NT2/D1 (cell line): Measurements from ENCODE around the gene CAPRIN2.

Source experiments
- DNase-seq: peaks from one replicate; pipeline ENCODE4 v3.0.0-alpha.2; 2011; ENCODE audit warnings: low read depth, low spot score
- H3K27me3 ChIP-seq: 2 replicates; pipeline ENCODE4 v1.6.0; 2011; ENCODE audit warnings: mild to moderate bottlenecking; ENCODE audit not compliant: insufficient read length, insufficient read depth
- H3K36me3 ChIP-seq: 2 replicates; pipeline ENCODE4 v1.6.1; 2011; ENCODE audit warnings: mild to moderate bottlenecking, low read length, mixed read lengths; ENCODE audit not compliant: insufficient read depth, insufficient read length
- H3K4me1 ChIP-seq: 2 replicates; pipeline ENCODE4 v1.5.1; 2011; ENCODE audit not compliant: insufficient read depth, insufficient read length
- H3K4me3 ChIP-seq: 2 replicates; pipeline ENCODE4 v1.5.1; 2011; ENCODE audit warnings: low read depth; ENCODE audit not compliant: insufficient read length
- H3K9ac ChIP-seq: 2 replicates; pipeline ENCODE4 v1.6.0; 2011; ENCODE audit warnings: low read depth; ENCODE audit not compliant: insufficient read length
- H3K9me3 ChIP-seq: 2 replicates; pipeline ENCODE4 v1.5.1; 2011; ENCODE audit warnings: mild to moderate bottlenecking, low read length; ENCODE audit not compliant: insufficient read depth
- SUZ12 ChIP-seq: IDR thresholded peaks from 2 replicates; pipeline ENCODE4 v1.6.1; 2011; ENCODE audit not compliant: insufficient read length, insufficient read depth; ENCODE audit errors: extremely low read depth
- YY1 ChIP-seq: IDR thresholded peaks from 2 replicates; pipeline ENCODE4 v1.6.1; 2011; ENCODE audit not compliant: insufficient read length, insufficient read depth
- ZNF274 ChIP-seq: IDR thresholded peaks from 2 replicates; pipeline ENCODE4 v1.6.1; 2011; ENCODE audit warnings: mild to moderate bottlenecking, low read depth, low read length

CAPRIN2 gene

DNA sequence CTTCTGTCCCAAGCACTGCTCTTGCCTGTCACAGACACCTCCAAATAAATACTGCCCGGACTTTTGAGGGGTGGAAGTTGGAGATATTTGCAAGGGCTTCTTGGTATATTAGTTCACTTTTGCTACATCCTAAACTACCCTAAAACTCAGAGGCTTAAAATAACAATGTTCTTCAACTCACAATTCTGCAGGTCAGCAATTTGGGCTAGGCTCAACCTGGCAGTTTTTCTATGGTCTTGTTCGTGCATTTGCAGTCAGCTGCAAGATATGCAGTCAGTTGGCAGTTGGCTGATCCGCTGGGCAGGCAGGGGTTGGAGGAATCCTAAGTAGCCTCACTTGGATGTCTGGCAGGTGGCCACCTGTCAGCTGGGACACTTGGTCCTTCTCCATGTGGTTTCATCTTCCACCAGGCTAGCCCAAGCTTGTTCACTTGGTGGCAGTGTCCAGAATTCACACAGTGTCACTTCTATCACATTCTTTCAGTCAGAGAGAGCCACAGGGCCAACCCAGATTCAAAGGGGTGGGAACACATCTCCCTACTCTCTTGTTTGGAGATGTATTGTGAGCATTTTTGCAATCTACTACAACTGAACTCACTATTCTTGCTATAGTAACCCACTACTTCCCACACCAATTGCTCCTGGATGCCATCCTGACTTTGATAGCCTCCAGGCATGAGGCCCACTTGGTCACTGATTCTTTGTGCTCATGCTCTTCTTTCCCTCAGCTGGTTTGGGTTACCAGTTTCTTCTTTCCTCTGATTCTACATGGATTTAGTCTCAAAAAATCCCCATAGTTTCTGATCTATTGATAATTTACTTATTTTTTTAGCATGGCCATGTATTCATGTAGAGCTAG lies 27.8 kb upstream of the CAPRIN2 start:
- H3K36me3 ChIP-seq, result no peaks in the 10 kb centered on the region
- no peak overlapping the region for H3K4me3 ChIP-seq
- no peak for DNase-seq
- no peaks in the 10 kb centered on the region for H3K4me1 ChIP-seq
- H3K27me3 ChIP-seq, result no peaks in the 10 kb centered on the region
- H3K9ac ChIP-seq, result no peak overlapping the region
- H3K9me3 ChIP-seq, result peaks cover 80% of the 10 kb centered on the region
- TF ChIP-seq ZNF274, result no peak
- TF ChIP-seq YY1, result no peak
- no peak for TF ChIP-seq SUZ12

DNA sequence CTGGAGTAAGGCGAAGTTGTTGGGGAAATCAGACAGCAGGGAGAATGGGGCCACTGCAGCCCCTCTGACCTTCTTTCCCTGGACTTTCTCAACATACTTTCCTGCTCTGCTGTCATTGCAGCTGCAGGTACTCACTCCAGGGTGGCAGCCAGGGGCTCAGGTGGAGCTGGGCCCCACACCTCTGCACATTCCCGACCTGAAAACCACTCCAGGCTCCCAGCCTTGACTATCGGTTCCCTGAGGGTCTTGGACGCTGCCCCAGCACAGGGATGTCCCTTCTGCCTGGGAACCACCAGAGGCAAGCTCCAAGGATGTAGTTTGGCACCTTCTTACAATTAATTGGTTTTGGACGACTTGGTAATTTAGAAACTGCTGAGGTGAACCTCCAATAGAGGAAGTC lies 24.8 kb upstream of the CAPRIN2 start:
- TF ChIP-seq SUZ12 (no peak), ZNF274 (no peak), YY1 (no peak)
- no peaks in the 10 kb centered on the region for H3K36me3 ChIP-seq
- no peaks in the 10 kb centered on the region for H3K27me3 ChIP-seq
- H3K4me3 ChIP-seq, result no peak overlapping the region
- H3K9me3 ChIP-seq, result peaks cover 84% of the 10 kb centered on the region
- DNase-seq, result no peak
- no peak overlapping the region for H3K9ac ChIP-seq
- no peaks in the 10 kb centered on the region for H3K4me1 ChIP-seq

DNA sequence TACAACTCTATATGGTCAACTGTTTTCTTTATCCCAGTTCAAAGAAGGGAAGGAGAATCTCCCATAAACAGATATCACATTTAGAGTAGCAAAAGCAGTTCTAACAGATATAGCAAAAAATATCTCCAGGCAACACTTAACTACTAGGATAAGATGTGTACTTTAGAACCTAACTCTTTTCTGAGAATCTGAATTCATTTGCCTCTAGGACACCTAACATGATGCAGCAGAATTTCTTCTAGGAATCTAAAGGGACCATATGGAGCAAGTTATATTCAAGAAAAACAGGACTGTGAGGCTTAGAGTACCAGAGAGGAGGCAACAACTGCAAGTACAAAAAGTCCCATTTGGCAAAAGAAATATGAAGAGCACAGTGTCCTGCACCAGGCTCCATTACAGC lies 24.4 kb upstream of the CAPRIN2 start:
- no peak for DNase-seq
- H3K27me3 ChIP-seq, result no peaks in the 10 kb centered on the region
- H3K9me3 ChIP-seq, result peaks cover 84% of the 10 kb centered on the region
- H3K9ac ChIP-seq, result no peak overlapping the region
- H3K4me3 ChIP-seq, result no peak overlapping the region
- no peaks in the 10 kb centered on the region for H3K4me1 ChIP-seq
- TF ChIP-seq SUZ12 (no peak), ZNF274 (no peak), YY1 (no peak)
- H3K36me3 ChIP-seq, result no peaks in the 10 kb centered on the region

DNA sequence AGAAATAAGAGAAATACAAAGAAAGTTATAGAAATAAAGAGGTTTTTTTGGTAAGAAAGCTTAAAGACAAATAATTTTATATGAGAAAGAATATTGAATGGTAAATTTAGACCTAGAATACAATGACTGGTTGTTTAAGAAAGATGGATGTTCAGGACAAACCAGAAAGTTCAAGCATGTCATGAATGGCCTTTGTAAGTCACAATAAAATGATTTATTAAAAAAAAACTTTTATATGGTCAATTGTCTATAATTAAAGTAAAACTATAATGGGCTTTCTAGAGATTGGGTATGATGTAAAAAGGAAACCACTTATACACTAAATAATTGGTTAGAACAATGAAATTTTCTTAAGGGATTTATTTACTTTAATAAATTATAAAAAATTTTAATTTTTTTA lies 19.8 kb upstream of the CAPRIN2 start:
- no peaks in the 10 kb centered on the region for H3K27me3 ChIP-seq
- H3K9ac ChIP-seq, result no peak overlapping the region
- DNase-seq, result no peak
- H3K4me1 ChIP-seq, result no peaks in the 10 kb centered on the region
- H3K4me3 ChIP-seq, result no peak overlapping the region
- H3K9me3 ChIP-seq, result peaks cover 78% of the 10 kb centered on the region
- no peaks in the 10 kb centered on the region for H3K36me3 ChIP-seq
- no peak for TF ChIP-seq SUZ12
- no peak for TF ChIP-seq YY1
- TF ChIP-seq ZNF274, result no peak

DNA sequence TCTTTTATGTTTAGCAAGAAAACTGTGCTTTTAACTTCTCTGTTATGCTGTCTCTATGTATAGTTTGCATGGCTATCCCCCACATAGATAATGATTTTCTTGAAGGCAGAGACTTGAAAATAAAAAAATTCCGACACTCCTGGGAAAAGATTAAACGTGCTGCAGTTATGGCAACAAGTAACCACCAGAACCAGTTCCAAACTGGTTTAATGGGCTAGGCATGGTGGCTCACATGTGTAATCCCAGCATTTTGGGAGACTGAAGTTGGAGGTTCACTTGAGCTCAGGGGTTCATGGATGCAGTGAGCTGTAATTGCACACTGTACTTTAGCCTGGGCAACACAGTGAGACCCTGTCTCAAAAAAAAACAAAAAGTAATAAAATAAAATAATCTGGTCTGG lies 15.1 kb upstream of the CAPRIN2 start:
- Histone ChIP-seq H3K27me3 (no peaks in the 10 kb centered on the region), H3K4me3 (no peak overlapping the region), H3K4me1 (no peaks in the 10 kb centered on the region), H3K36me3 (no peaks in the 10 kb centered on the region), H3K9ac (no peak overlapping the region), H3K9me3 (peaks cover 36% of the 10 kb centered on the region)
- no peak for DNase-seq
- no peak for TF ChIP-seq SUZ12

DNA sequence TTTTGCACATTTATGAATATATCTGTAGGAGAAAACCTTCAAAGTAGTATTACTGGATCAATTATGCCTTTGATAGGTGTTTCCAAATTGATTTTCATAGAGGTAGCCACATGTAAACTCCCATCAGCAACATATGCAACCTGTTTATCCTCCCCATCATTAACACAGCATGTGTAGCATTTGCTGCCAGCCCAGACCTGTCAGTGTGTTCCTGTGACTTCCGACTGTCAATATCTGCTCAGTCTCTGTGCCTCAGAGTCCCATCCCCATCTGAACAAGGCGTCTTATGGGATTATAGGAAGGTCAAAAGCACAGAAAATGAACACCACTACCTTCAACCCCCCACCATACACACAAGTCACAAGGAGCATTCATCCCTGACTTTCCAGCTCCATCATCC lies 9.5 kb upstream of the CAPRIN2 start:
- H3K27me3 ChIP-seq, result no peaks in the 10 kb centered on the region
- no peaks in the 10 kb centered on the region for H3K4me1 ChIP-seq
- TF ChIP-seq ZNF274 (no peak), SUZ12 (no peak), YY1 (no peak)
- H3K36me3 ChIP-seq, result no peaks in the 10 kb centered on the region
- H3K4me3 ChIP-seq, result no peak overlapping the region
- 0 out of 2 replicates have a peak, but pooled peaks cover 4% of the 10 kb centered on the region for H3K9me3 ChIP-seq
- no peak for DNase-seq
- H3K9ac ChIP-seq, result no peak overlapping the region

DNA sequence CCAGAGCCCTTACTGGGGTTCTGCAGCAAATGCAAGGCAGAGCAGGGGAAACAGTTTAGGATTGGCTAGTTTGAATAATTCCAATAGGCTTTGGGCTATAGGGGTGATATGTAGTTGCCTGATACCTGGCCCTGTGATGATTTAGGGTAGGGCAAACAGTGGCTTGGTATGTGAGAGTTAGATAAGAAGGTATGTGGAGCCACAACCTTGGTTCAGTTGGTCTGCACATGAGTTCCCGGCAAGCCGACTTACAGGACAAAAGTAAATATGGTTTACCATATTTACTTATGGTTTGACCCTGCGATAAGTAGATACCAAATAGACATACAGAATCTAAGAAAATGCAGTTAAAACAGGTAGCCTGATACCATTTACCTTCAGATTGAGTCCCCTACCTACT lies 8.3 kb upstream of the CAPRIN2 start:
- no peaks in the 10 kb centered on the region for H3K27me3 ChIP-seq
- no peak for DNase-seq
- TF ChIP-seq YY1, result no peak
- no peak for TF ChIP-seq SUZ12
- TF ChIP-seq ZNF274, result no peak
- H3K4me1 ChIP-seq, result no peaks in the 10 kb centered on the region
- H3K9ac ChIP-seq, result no peak overlapping the region
- H3K4me3 ChIP-seq, result no peak overlapping the region
- 0 out of 2 replicates have a peak, but pooled peaks cover 4% of the 10 kb centered on the region for H3K9me3 ChIP-seq
- H3K36me3 ChIP-seq, result no peaks in the 10 kb centered on the region
